ENCODE data around the gene AVP. TPM values are rescaled to one million over a fixed set of nuclear protein-coding genes. Genes with fewer than 3 reads are reported as not detected.

The AVP gene
- polyA plus RNA-seq, 2 of the 4 experiments (the other 2 are of a cell fraction), result not detected

GRCh38 chr20:3101737-3102574 is 17.4 kb upstream of the AVP start:
- Histone ChIP-seq H3K27ac (0 out of 6 replicates have a peak overlapping the region, but pooled peaks of 1 of the 2 experiments have one; percentile 5), H3K4me2 (no peak overlapping the region), H3K4me1 (peaks cover 6% of the 10 kb centered on the region; the same call in 1 of the 3 replicates), H3K4me3 (no peak overlapping the region), H3K9me3 (no peaks in the 10 kb centered on the region)
- FAIRE-seq (no peak), DNase-seq (ENCODE audit: low read depth in 1 of 2, low spot score in 1 of 2) (no peak), ATAC-seq (0 out of 6 replicates have a peak, but pooled peaks of 1 of the 2 experiments have one; percentile 21)
- no peak for TF ChIP-seq ZNF302 (CRISPR knock-in tag; IDR thresholded peaks at IDR 0.05)
- TF ChIP-seq HEYL (CRISPR knock-in tag; IDR thresholded peaks at IDR 0.05), result no peak
- TF ChIP-seq NFE2L2 (conservative IDR thresholded peaks at IDR 0.05; ENCODE audit: low read length), result no peak
- TF ChIP-seq, protein P1, sequence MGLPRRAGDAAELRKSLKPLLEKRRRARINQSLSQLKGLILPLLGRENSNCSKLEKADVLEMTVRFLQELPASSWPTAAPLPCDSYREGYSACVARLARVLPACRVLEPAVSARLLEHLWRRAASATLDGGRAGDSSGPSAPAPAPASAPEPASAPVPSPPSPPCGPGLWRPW (IDR thresholded peaks at IDR 0.05), result no peak
- no peak for TF ChIP-seq CBX2 (IDR thresholded peaks at IDR 0.05; ENCODE audit: borderline replicate concordance, low read depth)
- TF ChIP-seq E2F6 (IDR thresholded peaks at IDR 0.05; ENCODE audit: borderline replicate concordance, low read depth), result no peak
- POLR2A ChIA-PET, result no interaction called here
- CTCF ChIA-PET, result interaction anchor here (1.1 to 14.7 kb wide), 4 partner anchors 14 to 48 kb away, joined by 3 to 108 read pairs (median 16); no protein-coding TSS in a partner anchor
- WGBS (ENCODE audit: missing lambda C conversion rate), result 89% methylated on average over 21 of the region's 21 CpGs

GRCh38 chr20:3101251-3101650 is 16.7 kb upstream of the AVP start:
- ChIA-PET CTCF (interaction anchor here (0.7 to 14.7 kb wide), 4 partner anchors 8 to 778 kb away, joined by 3 to 108 read pairs (median 4); no protein-coding TSS in a partner anchor), POLR2A (no interaction called here)
- no peak for FAIRE-seq
- 81% methylated on average over 6 of the region's 6 CpGs for WGBS (ENCODE audit: missing lambda C conversion rate)
- no peak overlapping the region for H3K4me3 ChIP-seq
- no peak for ATAC-seq
- H3K4me2 ChIP-seq, result no peak overlapping the region
- no peak for TF ChIP-seq MYC (IDR thresholded peaks at IDR 0.05; ENCODE audit: borderline replicate concordance, low read length)
- TF ChIP-seq FOSB (CRISPR knock-in tag; IDR thresholded peaks at IDR 0.05), result no peak
- no peak for TF ChIP-seq BHLHE40 (IDR thresholded peaks at IDR 0.05; ENCODE audit: low read depth, low read length)
- TF ChIP-seq NR3C1 (IDR thresholded peaks at IDR 0.05), result no peak
- no peak for TF ChIP-seq RCOR1 (IDR thresholded peaks at IDR 0.05; ENCODE audit: low read depth, low read length)
- TF ChIP-seq HEYL (CRISPR knock-in tag; IDR thresholded peaks at IDR 0.05), result no peak
- TF ChIP-seq, protein P2, sequence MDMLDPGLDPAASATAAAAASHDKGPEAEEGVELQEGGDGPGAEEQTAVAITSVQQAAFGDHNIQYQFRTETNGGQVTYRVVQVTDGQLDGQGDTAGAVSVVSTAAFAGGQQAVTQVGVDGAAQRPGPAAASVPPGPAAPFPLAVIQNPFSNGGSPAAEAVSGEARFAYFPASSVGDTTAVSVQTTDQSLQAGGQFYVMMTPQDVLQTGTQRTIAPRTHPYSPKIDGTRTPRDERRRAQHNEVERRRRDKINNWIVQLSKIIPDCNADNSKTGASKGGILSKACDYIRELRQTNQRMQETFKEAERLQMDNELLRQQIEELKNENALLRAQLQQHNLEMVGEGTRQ (IDR thresholded peaks at IDR 0.05), result no peak
- no peak for TF ChIP-seq ZNF302 (CRISPR knock-in tag; IDR thresholded peaks at IDR 0.05)
- TF ChIP-seq CHD4 (IDR thresholded peaks at IDR 0.05; ENCODE audit: borderline replicate concordance), result no peak
- no peak for TF ChIP-seq MAX (IDR thresholded peaks at IDR 0.05)
- no peak for TF ChIP-seq REST (IDR thresholded peaks at IDR 0.05)
- TF ChIP-seq CEBPB (IDR thresholded peaks at IDR 0.05), result no peak
- TF ChIP-seq TP53 (CRISPR knock-in tag; IDR thresholded peaks at IDR 0.05), result no peak
- TF ChIP-seq POLR2A (IDR thresholded peaks at IDR 0.05; ENCODE audit: low read length), result no peak
- no peak for TF ChIP-seq SMC3 (IDR thresholded peaks at IDR 0.05)
- H3K27ac ChIP-seq, result no peak overlapping the region
- DNase-seq (ENCODE audit: low read depth in 1 of 2, low spot score in 1 of 2), result no peak
- H3K9me3 ChIP-seq, result no peaks in the 10 kb centered on the region
- H3K4me1 ChIP-seq, result peaks cover 6% of the 10 kb centered on the region; the same call in 1 of the 3 replicates

Data from A549 (cell line).